Measurements from ENCODE around the gene ARHGDIB.

ARHGDIB gene

DNA sequence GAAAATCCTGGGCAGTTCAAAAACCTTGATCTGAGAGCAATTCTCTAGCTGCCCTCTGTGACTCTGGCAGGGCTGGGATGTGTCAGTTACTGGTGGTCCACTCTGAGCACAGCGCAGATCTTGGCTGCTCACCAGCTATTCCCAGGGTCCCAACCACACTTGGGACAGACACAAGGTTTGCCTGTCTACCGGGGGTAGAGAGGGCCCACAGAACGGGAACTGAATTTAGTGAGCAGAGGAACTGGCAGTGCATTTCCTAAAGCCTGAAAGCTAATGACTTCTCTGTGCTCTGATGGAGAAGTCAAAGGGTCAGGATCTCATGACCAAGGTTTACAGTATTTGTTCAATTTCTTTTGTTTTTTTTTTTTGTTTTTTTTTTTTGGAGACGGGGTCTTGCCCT lies 14.1 kb upstream of the ARHGDIB start:
- Histone ChIP-seq H3K27ac (no peak overlapping the region), H3K4me3 (no peak overlapping the region), H3K36me3 (no peaks in the 10 kb centered on the region), H3K9me3 (no peaks in the 10 kb centered on the region), H3K27me3 (no peaks in the 10 kb centered on the region), H3K4me1 (no peaks in the 10 kb centered on the region)
- intact Hi-C loops (cut with DNase I; ENCODE audit: low total_unique reads), result no loop called here
- TF ChIP-seq, protein P1, sequence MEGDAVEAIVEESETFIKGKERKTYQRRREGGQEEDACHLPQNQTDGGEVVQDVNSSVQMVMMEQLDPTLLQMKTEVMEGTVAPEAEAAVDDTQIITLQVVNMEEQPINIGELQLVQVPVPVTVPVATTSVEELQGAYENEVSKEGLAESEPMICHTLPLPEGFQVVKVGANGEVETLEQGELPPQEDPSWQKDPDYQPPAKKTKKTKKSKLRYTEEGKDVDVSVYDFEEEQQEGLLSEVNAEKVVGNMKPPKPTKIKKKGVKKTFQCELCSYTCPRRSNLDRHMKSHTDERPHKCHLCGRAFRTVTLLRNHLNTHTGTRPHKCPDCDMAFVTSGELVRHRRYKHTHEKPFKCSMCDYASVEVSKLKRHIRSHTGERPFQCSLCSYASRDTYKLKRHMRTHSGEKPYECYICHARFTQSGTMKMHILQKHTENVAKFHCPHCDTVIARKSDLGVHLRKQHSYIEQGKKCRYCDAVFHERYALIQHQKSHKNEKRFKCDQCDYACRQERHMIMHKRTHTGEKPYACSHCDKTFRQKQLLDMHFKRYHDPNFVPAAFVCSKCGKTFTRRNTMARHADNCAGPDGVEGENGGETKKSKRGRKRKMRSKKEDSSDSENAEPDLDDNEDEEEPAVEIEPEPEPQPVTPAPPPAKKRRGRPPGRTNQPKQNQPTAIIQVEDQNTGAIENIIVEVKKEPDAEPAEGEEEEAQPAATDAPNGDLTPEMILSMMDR (IDR thresholded peaks at IDR 0.05), result no peak
- DNase-seq, result no peak

DNA sequence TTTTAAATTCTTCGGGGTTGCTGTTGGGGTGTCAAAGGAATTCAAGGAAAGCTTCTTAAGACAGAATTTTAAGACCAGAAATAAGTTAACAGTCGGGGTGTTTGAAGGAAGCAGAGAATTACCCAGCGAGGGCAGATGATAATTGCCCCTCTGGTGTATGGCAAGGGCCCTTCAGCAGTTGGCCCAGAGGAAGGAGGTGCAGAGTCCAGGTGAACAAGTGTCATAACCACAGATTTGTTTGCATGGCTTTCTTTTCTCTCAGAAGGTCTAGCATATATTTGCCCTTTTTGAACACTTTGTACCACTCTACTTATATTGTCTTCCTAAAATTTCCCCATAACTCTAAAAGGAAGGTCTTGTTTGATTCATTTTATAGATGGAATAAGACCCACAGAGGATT lies 13.2 kb upstream of the ARHGDIB start:
- TF ChIP-seq, protein P1 (IDR thresholded peaks at IDR 0.05), result no peak
- no peaks in the 10 kb centered on the region for H3K36me3 ChIP-seq
- no peaks in the 10 kb centered on the region for H3K9me3 ChIP-seq
- intact Hi-C loops (cut with DNase I; ENCODE audit: low total_unique reads), result no loop called here
- no peaks in the 10 kb centered on the region for H3K4me1 ChIP-seq
- no peak overlapping the region for H3K27ac ChIP-seq
- no peak overlapping the region for H3K4me3 ChIP-seq
- H3K27me3 ChIP-seq, result no peaks in the 10 kb centered on the region
- DNase-seq, result no peak

DNA sequence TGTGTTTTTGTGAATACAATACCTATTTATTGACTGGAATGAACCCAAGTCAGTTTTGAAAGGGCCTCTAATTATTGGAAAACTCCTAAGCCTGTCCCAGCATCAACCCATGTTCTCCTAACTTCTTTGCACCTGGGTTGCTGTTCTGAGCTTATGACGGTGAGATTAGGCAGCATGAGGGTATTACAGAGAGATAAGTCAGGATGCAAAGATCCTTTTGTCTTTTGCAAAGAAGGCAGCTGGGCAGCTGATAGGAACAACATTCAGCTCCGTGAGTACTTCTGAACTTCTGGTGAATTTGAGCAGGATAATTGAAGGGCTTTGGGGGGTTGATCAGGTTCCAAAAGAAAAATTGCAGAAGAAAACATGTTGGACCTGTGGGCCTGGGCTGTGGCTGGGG lies 11.4 kb upstream of the ARHGDIB start, which contains the start of gene PDE6H:
Gene PDE6H (plus strand): TSS at position 227 of the 400 bp plus-strand sequence. CDS start 4,971 bp downstream, outside the sequence.
- TF ChIP-seq, protein P1 (IDR thresholded peaks at IDR 0.05), result no peak
- intact Hi-C loops (cut with DNase I; ENCODE audit: low total_unique reads), result no loop called here

DNA sequence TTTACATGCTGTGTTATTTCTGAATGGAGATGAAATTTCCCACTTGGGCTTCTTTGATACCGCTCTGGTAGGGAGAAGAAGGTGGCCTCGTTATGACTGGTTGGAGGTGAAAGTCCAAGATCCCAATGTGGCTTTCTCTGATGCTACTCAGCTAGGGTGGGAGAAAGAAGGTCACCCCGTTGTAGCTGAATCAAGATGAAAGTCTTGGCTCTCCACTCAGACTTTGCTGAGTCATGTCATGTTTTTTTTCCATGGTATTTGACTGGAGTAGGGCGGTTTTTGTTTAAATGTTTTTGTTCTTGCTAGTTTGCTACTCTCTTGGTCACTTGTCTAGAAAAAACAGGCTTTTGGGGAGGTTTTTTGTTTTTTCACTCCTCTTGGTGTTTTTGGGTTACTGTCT lies 9.1 kb upstream of the ARHGDIB start:
- no peaks in the 10 kb centered on the region for H3K9me3 ChIP-seq
- no peaks in the 10 kb centered on the region for H3K27me3 ChIP-seq
- intact Hi-C loops (cut with DNase I; ENCODE audit: low total_unique reads), result no loop called here
- DNase-seq, result no peak
- no peak overlapping the region for H3K27ac ChIP-seq
- TF ChIP-seq, protein P1 (IDR thresholded peaks at IDR 0.05), result no peak
- H3K36me3 ChIP-seq, result no peaks in the 10 kb centered on the region
- H3K4me3 ChIP-seq, result no peak overlapping the region
- H3K4me1 ChIP-seq, result no peaks in the 10 kb centered on the region

More for the DNA sequence above, 11.4 kb upstream of the ARHGDIB start, which contains the start of gene PDE6H:
- Histone ChIP-seq H3K9me3 (no peaks in the 10 kb centered on the region), H3K27ac (no peak within 1 kb of the TSS), H3K4me1 (no peaks in the 10 kb centered on the region), H3K27me3 (no peaks in the 10 kb centered on the region), H3K36me3 (no peaks in the 10 kb centered on the region), H3K4me3 (no peak within 1 kb of the TSS)
- DNase-seq, result no peak

DNA sequence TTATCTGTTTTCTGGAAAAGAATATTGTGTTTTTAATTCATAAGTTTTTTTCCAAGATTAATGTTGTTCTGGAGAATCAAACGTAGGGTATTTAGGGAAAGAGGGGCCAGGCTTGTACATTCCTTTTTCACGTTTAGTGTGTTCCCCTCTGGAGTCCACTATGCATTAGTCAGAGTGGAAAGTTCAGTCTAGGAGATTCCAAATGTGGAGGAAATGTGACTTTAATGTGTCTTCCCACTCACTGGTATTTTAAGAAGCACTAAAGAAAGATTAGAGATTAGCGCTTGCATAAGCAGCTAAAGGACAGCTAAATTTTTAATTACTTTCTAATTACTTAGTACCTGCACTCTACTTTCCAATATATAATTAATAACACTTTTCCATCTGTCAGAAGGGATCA lies 7.1 kb upstream of the ARHGDIB start:
- no peaks in the 10 kb centered on the region for H3K27me3 ChIP-seq
- no peaks in the 10 kb centered on the region for H3K4me1 ChIP-seq
- H3K9me3 ChIP-seq, result no peaks in the 10 kb centered on the region
- no peak overlapping the region for H3K27ac ChIP-seq
- H3K4me3 ChIP-seq, result no peak overlapping the region
- intact Hi-C loops (cut with DNase I; ENCODE audit: low total_unique reads), result no loop called here
- no peaks in the 10 kb centered on the region for H3K36me3 ChIP-seq
- TF ChIP-seq, protein P1 (IDR thresholded peaks at IDR 0.05), result no peak
- no peak for DNase-seq

DNA sequence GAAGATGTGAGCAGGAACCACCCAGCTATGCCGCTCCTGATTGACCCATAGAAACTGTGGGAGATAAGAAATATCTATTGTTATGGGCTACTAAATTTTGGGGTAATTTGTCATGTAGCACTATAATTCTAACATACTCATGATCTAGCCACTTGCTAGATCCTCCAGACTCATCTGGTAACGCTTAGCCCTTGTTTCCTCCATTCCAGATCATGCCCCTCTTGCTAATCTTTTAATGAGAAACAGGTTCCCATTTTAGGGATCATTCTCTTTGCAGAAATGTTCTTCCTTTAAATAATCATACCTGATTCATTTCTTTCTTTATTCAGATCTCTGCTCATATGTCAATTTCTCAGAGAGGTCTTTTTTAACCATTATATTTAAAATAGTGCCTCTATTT lies 3.8 kb upstream of the ARHGDIB start:
- no peak overlapping the region for H3K27ac ChIP-seq
- H3K4me1 ChIP-seq, result peaks cover 0 to 7% (median 2%) of the 10 kb centered on the region in 4 donors
- H3K36me3 ChIP-seq, result no peaks in the 10 kb centered on the region
- intact Hi-C loops (cut with DNase I; ENCODE audit: low total_unique reads), result no loop called here
- H3K9me3 ChIP-seq, result no peaks in the 10 kb centered on the region
- DNase-seq, result no peak
- H3K4me3 ChIP-seq, result no peak overlapping the region
- H3K27me3 ChIP-seq, result no peaks in the 10 kb centered on the region
- TF ChIP-seq, protein P1 (IDR thresholded peaks at IDR 0.05), result no peak
